Fibroblast of skin of left biceps (primary cell): ENCODE results near the gene ZC3H12C.
A peak's percentile ranks its signal among the peaks of the same experiment; 100 is the strongest.

Source experiments
- DNase-seq, 2 experiments: peaks; one replicate each; pipeline ENCODE4 v3.0.0-alpha.2; 2013; ENCODE audit warnings: low read depth in 2 of 2

Gene ZC3H12C

DNA sequence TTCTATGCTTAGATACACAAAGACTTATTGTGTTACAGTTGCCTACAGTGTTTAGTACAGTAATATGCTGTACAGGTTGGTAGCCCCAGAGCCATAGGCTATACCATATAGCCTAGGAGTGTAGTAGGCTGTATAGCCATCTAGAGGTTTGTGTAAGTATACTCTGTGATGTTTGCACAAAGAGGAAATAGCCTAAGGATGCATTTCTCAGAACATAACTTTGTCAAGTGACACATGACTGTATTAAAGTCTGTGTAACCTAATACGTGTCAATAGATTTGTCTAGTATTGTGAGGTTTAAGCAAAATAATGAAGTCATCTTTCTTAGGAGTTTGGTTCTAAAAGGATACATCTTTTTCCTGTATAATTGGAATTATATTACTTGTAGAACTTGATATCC, 5.5 kb downstream of the ZC3H12C start:
- DNase-seq = no peak

GRCh38 chr11:110100476-110101240, 7.5 kb downstream of the ZC3H12C start:
- DNase-seq = no peak

- DNase-seq = no peak
Observed at GRCh38 chr11:110106713-110107274, 13.6 kb downstream of the ZC3H12C start.

DNA sequence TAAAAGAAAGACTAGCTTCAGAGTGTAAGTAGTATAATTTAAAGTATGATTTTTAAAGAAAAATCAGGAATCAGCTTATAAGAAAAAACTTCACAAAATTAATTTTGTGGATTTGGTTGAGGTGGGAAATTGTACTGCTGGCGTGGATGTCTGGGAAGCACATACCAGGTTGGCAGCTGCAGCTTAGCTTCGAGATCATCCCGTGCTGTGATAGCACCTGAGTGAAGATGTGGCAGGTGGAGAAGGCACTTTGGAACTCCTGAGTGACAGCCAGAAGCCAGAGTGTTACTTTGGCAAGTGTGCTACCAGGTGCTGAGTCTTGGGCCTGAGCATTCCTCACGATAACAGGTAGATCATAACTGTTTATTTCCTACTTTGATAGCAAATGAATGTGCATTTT, 17.7 kb downstream of the ZC3H12C start:
- DNase-seq = no peak

- DNase-seq = no peak
Observed at GRCh38 chr11:110112457-110112856, 19.3 kb downstream of the ZC3H12C start.

DNA sequence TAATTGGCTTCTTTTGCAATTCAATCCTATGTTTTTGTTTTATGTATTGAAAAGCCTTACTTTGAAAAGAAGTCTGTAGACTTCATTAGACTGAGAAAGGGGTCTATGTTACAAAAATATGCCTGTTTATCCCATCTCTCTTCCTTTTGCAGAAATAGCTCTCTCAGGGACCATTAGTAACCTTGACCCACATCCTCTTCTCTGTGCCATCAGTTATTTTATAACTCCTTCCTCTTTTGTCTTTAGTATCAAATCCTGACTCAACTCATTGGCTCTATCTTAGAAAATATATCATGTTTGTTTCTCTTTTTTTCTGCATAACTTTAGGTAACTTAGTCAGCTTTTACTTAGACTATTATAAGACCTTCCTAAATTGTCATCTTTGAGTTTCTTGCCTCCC, 20.3 kb downstream of the ZC3H12C start:
- no peak for DNase-seq

- DNase-seq = no peak
Observed at GRCh38 chr11:110113973-110114372, 20.8 kb downstream of the ZC3H12C start.

GRCh38 chr11:110119317-110119716, 26.1 kb downstream of the ZC3H12C start:
- DNase-seq = no peak

DNA sequence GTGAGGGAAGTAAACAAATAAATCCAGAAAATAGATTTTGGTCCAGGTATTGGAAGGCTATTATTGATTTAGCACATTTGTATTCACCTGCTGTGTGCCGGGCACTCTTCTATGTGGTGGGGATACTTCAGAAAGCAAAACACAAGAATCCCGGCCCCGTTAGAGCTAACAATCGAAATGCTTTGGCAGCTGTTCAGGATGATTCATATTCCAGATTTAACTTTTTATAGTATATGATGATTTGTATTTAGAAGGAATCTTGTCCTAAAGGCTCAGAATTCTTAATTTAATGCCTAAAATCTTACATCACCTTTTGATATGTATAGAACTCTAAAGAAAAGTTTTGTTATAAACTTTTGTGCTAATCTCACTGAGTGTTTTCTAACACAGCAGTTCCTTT, 28.0 kb downstream of the ZC3H12C start:
- DNase-seq = peak; percentile 62 to 63

DNA sequence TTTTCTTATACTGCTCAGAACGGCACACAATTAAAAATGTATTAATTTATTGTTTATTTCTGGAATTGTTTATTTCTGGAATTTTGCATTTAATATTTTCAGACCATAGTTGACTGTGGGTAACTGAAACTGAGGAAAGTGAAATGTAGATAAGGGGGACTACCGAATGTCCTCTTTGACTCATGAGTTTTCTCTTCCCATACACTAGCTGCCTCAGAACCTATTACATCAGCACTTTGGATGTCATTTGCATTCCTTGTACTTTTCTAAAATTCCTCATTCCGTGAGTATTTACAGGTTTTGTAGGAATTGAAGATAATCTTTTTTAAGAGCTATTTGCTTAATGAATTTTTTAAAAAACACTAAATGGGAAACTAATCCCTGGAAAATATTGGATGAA, 29.8 kb downstream of the ZC3H12C start:
- DNase-seq = no peak

- no peak for DNase-seq
Observed at GRCh38 chr11:110124605-110125004, 31.4 kb downstream of the ZC3H12C start.

- no peak for DNase-seq
Observed at GRCh38 chr11:110125632-110126031, 32.4 kb downstream of the ZC3H12C start.

DNA sequence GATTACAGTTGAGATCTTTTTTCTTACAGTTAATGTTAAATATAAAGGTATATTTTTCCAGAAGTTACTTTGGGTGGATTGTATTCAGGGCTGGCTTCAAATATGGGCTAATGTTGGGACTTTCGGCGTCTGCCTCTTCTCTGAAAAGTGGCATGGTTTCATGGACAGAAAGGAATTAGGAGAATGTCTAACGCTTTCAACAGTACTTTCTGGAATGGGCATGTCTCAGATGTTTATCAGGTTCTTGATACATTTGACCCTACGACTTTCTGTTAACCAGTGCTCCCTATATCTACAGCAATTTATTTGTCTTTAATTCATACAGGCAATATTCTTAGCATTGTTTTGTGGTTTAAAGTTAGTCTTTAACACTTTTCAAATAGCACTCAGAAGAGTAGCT, 33.7 kb downstream of the ZC3H12C start:
- DNase-seq = no peak

GRCh38 chr11:110128161-110128560, 35.0 kb downstream of the ZC3H12C start:
- DNase-seq = peak; percentile 34 to 49

DNA sequence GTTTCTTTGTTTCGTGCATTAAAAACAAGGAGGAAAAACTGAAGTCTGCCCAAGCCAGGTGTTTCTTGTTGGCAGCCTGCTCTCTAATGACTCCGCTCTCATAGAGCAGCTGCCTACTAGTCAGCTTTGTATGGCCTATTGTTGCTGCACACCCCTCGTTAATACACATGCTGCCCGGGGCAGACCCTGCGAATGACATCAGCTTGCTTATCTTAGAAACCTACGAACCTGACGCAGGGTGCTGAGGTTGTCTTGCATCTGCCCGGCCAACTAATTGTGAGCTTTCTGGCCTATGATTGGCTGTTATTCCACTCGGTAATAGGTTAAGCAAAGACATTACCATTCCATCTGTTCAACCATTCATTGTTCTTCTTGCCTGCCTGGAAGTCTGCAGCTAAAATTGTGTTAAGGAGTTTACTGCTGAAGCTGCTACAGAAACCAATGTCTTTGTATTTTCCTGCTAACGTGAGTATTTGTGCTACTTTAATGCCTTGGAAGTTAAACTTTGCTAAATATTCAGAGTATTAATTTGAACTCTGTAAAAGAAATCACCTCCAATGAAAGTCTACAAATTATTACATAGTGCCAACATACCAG, 37.5 kb downstream of the ZC3H12C start:
- no peak for DNase-seq

DNA sequence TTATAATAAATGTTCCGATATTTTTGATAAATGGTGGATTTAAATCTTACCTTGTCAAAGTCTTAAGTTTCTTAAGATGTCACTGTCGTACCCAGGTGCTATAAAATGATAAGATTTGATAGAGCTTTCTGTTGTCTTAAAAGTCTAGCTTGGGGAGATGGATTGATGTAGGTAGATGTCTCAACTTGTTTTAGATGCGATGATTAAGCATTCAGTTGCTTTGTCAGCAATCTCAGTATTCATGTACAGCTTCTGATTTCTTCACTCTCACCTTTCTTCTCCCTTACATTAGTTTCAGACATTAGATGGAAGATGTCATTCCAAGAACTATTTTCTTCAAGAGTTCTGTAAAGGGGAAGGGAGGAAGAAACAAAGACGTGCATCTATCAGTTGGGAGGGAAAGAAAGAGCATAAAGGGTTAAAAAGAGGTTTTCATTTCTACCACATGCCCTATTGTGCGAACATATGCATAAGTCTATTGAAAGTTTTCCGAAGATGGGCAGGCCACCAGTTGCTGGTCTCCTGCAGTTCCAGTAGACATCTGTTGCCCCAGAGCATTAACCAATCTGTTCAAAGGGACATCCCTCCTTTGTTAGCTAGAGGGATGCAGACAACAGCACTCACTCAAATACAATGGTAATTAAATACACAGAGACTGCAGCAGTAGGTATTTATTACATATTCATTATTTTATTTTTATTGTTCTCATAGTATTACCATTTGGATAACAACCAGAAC, 38.4 kb downstream of the ZC3H12C start:
- no peak for DNase-seq

DNA sequence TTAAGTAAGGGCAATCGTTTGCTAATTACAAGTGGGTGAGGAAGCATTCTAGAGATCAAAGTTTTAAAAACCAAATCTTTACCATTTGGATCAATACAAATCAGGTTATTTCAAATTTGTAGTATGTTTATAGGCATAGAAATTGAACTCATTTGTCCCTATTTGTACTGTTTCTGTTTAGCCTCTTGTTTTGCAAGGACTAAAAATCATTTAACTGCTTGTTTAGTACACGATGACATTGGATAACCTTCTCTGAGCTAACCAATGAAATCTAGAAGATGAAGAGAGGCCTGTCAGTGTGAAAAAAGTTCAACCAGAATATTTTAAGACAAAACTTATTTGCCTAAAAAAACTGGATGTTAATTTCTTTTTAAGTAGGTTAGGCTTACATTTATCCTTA, 40.0 kb downstream of the ZC3H12C start:
- DNase-seq = no peak

DNA sequence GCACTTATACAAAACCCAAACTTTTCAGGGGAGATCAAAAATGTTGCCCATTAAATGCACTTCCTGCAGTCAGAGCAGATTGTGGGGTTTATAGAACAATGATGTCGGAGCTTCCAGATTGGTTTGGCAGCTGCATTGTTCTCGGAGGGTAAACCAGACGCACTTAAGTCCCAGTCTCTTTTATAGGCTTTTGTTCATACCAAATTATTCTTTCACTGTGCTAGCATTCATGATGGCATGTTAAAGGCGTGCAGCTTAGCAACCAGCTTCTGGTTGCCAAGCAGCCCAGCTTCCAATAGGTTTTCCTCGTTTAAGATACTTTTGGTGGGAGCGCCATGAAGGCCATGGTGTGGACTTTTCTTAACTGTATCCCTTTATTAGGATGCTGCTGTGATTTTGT, 40.9 kb downstream of the ZC3H12C start:
- no peak for DNase-seq

GRCh38 chr11:110141812-110142211, 48.6 kb downstream of the ZC3H12C start:
- no peak for DNase-seq

DNA sequence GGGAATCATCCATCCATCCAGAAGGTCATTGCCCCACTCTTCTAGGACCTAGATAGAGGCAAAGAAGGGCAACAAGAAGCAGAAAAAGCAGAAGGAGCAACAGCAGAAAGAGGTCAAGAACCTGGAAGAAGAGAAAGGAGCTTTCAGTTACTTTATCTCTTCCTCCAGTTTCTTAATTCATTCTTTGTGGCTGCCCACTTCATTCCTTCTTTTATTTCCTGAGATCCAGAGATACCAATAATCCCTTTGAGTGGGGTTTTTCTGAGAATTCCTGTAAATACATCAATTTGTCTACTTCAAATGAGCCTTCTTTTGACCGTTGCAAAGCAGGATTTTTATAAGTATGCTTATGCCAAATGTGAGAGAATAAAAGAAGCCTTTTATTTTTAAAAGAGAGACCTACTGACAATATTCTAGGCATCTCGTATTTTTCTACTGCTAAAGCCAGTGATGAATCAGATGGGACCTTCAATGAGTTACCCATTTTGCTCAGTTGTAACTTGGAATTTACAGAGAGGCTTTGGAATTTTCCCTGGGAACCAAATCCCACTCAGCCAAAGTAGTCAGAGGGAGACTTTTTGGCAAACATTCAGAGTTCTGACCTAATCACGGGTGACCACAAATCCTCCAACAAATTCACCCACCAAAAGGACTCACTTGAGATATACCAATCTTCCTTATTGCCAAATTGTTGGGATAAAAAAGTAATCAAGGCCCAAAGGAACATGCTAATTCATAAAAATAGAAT, 54.9 kb downstream of the ZC3H12C start:
- DNase-seq = peak; percentile 45 to 47

DNA sequence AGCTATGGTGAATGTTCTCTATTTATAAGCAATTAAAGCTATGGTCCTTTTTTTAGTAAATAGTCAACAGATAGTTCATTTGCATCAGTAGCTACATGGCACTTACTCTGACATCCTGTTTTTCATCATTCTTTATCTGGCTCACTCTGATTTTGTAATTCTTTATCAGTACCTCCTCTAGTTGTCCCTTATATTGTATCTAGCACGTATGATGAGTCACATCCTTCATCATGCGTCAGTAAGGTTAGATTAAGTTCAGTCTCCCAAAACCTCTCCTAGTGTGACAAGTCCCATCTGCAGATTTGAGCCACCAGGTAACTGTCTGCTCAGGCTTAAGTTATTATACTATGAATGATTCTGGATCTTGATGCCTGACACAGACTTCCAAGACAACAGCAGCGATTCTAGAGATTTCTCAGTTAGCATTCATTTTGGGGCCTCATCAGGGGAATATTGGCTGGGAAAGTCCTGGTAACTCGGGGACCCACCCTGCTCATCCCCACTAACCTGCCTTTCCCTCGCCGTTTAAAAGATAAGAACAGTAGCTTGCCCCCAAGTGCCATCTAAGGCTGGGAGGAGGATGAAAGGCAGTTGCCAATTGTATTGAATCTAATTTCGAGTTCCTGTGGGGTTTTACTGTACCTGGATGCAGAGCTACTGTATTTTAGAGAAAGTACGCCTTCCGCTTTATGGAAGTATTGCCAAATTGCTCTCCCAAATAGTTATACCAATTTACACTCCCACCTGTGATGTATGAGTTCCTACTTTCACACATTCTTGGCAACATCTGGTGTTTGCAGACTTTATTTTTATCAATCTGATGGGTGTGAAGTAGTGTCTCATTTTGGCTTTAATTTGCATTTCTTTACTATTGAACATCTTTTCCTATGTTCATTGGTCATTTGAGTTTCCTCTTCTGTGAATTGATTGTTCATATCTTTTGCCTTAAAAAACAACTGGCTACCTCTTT, 55.9 kb downstream of the ZC3H12C start:
- no peak for DNase-seq
